Pons (tissue), 1 donor: Measurements from ENCODE around the gene AHRR.
"Not testable (repeated sequence)": the region's sequence is repeated elsewhere in the genome, so short reads cannot be mapped to it uniquely, and the experiment has no call there.

Experiments used
- DNase-seq: peaks from one replicate; pipeline ENCODE4 v3.0.0-alpha.2; 2016; ENCODE audit warnings: low spot score

The AHRR gene

GRCh38 chr5:395921-396530 is 74.5 kb downstream of the AHRR start:
- DNase-seq, result no peak

- no peak for DNase-seq
Observed at GRCh38 chr5:396531-396961, 75.0 kb downstream of the AHRR start.

GRCh38 chr5:398141-398474 is 76.6 kb downstream of the AHRR start:
- not testable (repeated sequence) for DNase-seq

GRCh38 chr5:398475-399295 is 77.2 kb downstream of the AHRR start:
- DNase-seq, result no peak

- peak; percentile 31 for DNase-seq
Observed at GRCh38 chr5:399296-400281, 78.1 kb downstream of the AHRR start.

GRCh38 chr5:400282-401145 is 79.0 kb downstream of the AHRR start:
- DNase-seq, result no peak

- no peak for DNase-seq
Observed at GRCh38 chr5:401146-402034, 79.9 kb downstream of the AHRR start.

GRCh38 chr5:402219-402614 is 80.7 kb downstream of the AHRR start:
- not testable (repeated sequence) for DNase-seq

GRCh38 chr5:402615-403359 is 81.3 kb downstream of the AHRR start:
- DNase-seq, result no peak

GRCh38 chr5:403995-404394 is 82.5 kb downstream of the AHRR start:
- DNase-seq, result no peak

GRCh38 chr5:404666-405241 is 83.2 kb downstream of the AHRR start:
- no peak for DNase-seq

GRCh38 chr5:405421-405820 is 83.9 kb downstream of the AHRR start:
- no peak for DNase-seq

GRCh38 chr5:406041-406440 is 84.5 kb downstream of the AHRR start:
- DNase-seq, result no peak

GRCh38 chr5:407051-407450 is 85.5 kb downstream of the AHRR start:
- DNase-seq, result no peak

- DNase-seq, result no peak
Observed at GRCh38 chr5:407801-408268, 86.3 kb downstream of the AHRR start.

GRCh38 chr5:410911-411517 is 89.5 kb downstream of the AHRR start:
- DNase-seq, result no peak

GRCh38 chr5:411728-412127 is 90.2 kb downstream of the AHRR start:
- DNase-seq, result no peak

GRCh38 chr5:414991-415927 is 93.7 kb downstream of the AHRR start:
- peak; percentile 60 for DNase-seq
